A549 (cell line): ENCODE measurements around the gene CACFD1.

Experiments
- BHLHE40 ChIP-seq: IDR thresholded peaks from 2 replicates; pipeline ENCODE4 v1.6.1; 2012; ENCODE audit warnings: low read depth, low read length, inconsistent platforms
- CEBPB ChIP-seq, 2 experiments: fragments of >200 bp in 1 of 2; sonication (Bioruptor Twin) in 1 of 2; formaldehyde crosslinking in 1 of 2; IDR thresholded peaks; 2 replicates each; pipeline ENCODE4 v1.6.1; 2012 to 2016
- ESRRA ChIP-seq: fragments of 150-350 bp; IDR thresholded peaks from 2 replicates; pipeline ENCODE4 v1.6.1; 2014; ENCODE audit warnings: mild to moderate bottlenecking, low read length, borderline replicate concordance
- GATA3 ChIP-seq: IDR thresholded peaks from 2 replicates; pipeline ENCODE4 v1.6.1; 2012; ENCODE audit warnings: borderline replicate concordance
- HDAC2 ChIP-seq: fragments of 200-600 bp; sonication (generic); IDR thresholded peaks from 2 replicates; pipeline ENCODE4 v1.6.1; 2016
- JUN ChIP-seq, 2 experiments: fragments of >200 bp; sonication (Bioruptor Twin); formaldehyde crosslinking; IDR thresholded peaks; 2 replicates in 1 of 2; 3 replicates in 1 of 2; pipeline ENCODE4 v1.6.1; 2016 to 2017
- MAFK ChIP-seq: fragments of 450-650 bp; IDR thresholded peaks from 2 replicates; pipeline ENCODE4 v1.6.1; 2014; ENCODE audit not compliant: partially characterized antibody
- POLR2A ChIP-seq: IDR thresholded peaks from 2 replicates; pipeline ENCODE4 v1.6.1; 2012; ENCODE audit warnings: mild to moderate bottlenecking, low read length
- SREBF2 ChIP-seq: fragments of 450-650 bp; IDR thresholded peaks from 2 replicates; pipeline ENCODE4 v1.6.1; 2014; ENCODE audit warnings: mild to moderate bottlenecking, moderate library complexity
- ZNF302 ChIP-seq: fragments of 250-450 bp; sonication (Bioruptor Pico); IDR thresholded peaks from 2 replicates; pipeline ENCODE4 v1.9.0; 2021; ENCODE audit warnings: inconsistent platforms, mild to moderate bottlenecking, moderate library complexity
- TF ChIP-seq, protein P1 (sequence below): fragments of >200 bp; sonication (Bioruptor Twin); formaldehyde crosslinking; IDR thresholded peaks from 3 replicates; pipeline ENCODE4 v1.5.1; 2016
- TF ChIP-seq, protein P2 (sequence below): IDR thresholded peaks from 2 replicates; pipeline ENCODE4 v1.6.1; 2012; ENCODE audit warnings: low read depth, borderline replicate concordance
- TF ChIP-seq, protein P3 (sequence below): fragments of 200-600 bp; sonication (generic); IDR thresholded peaks from 2 replicates; pipeline ENCODE4 v1.6.1; 2016; ENCODE audit warnings: antibody characterized with exemption, mild to moderate bottlenecking, moderate library complexity

DNA sequence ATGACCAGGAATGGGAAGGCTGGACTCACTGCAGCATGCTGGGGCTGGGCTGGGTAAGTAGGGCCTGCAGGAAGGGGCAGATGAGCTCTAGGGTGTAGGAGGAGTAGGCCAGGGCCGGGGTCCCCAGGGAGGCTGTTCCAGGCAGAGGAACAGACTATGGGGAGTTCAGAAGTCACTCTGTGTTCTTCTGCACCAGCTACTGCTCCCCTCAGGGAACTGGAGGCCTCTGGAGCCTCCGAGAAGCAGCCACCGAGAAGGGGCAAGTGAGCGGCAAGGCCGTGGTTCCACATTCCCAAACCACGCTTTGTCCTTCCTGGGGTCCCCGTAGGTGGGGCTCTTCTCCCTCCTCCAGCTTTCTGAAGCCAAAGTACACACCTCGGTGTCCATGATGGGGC, 27.6 kb downstream of the CACFD1 start:
- TF ChIP-seq, protein P1, sequence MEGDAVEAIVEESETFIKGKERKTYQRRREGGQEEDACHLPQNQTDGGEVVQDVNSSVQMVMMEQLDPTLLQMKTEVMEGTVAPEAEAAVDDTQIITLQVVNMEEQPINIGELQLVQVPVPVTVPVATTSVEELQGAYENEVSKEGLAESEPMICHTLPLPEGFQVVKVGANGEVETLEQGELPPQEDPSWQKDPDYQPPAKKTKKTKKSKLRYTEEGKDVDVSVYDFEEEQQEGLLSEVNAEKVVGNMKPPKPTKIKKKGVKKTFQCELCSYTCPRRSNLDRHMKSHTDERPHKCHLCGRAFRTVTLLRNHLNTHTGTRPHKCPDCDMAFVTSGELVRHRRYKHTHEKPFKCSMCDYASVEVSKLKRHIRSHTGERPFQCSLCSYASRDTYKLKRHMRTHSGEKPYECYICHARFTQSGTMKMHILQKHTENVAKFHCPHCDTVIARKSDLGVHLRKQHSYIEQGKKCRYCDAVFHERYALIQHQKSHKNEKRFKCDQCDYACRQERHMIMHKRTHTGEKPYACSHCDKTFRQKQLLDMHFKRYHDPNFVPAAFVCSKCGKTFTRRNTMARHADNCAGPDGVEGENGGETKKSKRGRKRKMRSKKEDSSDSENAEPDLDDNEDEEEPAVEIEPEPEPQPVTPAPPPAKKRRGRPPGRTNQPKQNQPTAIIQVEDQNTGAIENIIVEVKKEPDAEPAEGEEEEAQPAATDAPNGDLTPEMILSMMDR: no peak
- TF ChIP-seq, protein P2, sequence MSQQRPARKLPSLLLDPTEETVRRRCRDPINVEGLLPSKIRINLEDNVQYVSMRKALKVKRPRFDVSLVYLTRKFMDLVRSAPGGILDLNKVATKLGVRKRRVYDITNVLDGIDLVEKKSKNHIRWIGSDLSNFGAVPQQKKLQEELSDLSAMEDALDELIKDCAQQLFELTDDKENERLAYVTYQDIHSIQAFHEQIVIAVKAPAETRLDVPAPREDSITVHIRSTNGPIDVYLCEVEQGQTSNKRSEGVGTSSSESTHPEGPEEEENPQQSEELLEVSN: no peak
- TF ChIP-seq ESRRA (no peak), BHLHE40 (no peak), POLR2A (no peak), HDAC2 (no peak), MAFK (no peak), ZNF302 (no peak), CEBPB (IDR thresholded peaks at IDR 0.05) (no peak), GATA3 (no peak), JUN (IDR thresholded peaks at IDR 0.05) (no peak), SREBF2 (no peak)
- TF ChIP-seq, protein P3, sequence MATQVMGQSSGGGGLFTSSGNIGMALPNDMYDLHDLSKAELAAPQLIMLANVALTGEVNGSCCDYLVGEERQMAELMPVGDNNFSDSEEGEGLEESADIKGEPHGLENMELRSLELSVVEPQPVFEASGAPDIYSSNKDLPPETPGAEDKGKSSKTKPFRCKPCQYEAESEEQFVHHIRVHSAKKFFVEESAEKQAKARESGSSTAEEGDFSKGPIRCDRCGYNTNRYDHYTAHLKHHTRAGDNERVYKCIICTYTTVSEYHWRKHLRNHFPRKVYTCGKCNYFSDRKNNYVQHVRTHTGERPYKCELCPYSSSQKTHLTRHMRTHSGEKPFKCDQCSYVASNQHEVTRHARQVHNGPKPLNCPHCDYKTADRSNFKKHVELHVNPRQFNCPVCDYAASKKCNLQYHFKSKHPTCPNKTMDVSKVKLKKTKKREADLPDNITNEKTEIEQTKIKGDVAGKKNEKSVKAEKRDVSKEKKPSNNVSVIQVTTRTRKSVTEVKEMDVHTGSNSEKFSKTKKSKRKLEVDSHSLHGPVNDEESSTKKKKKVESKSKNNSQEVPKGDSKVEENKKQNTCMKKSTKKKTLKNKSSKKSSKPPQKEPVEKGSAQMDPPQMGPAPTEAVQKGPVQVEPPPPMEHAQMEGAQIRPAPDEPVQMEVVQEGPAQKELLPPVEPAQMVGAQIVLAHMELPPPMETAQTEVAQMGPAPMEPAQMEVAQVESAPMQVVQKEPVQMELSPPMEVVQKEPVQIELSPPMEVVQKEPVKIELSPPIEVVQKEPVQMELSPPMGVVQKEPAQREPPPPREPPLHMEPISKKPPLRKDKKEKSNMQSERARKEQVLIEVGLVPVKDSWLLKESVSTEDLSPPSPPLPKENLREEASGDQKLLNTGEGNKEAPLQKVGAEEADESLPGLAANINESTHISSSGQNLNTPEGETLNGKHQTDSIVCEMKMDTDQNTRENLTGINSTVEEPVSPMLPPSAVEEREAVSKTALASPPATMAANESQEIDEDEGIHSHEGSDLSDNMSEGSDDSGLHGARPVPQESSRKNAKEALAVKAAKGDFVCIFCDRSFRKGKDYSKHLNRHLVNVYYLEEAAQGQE: no peak
